HL-60 (cell line): ENCODE results near the gene BTBD19.

Experiments used
- DNase-seq, 2 experiments: peaks; one replicate each; pipeline ENCODE4 v3.0.0-alpha.2; 2010 to 2020; ENCODE audit warnings: low read depth in 1 of 2, low spot score in 1 of 2
- H3K27ac ChIP-seq: fragments of 250-450 bp; sonication (Bioruptor Pico); replicated peaks from 2 replicates; pipeline ENCODE4 v1.5.1; 2020; ENCODE audit warnings: mild to moderate bottlenecking, moderate library complexity
- H3K27me3 ChIP-seq: fragments of 250-450 bp; sonication (Bioruptor Pico); 2 replicates; pipeline ENCODE4 v1.5.1; 2021; ENCODE audit warnings: mild to moderate bottlenecking, moderate library complexity; ENCODE audit not compliant: insufficient read depth, poor library complexity, severe bottlenecking
- H3K4me3 ChIP-seq: replicated peaks from 2 replicates; pipeline ENCODE4 v1.5.1; 2011; ENCODE audit warnings: mild to moderate bottlenecking, control low read depth, low read length; ENCODE audit not compliant: insufficient read depth
- GABPA ChIP-seq: IDR thresholded peaks from 2 replicates; pipeline ENCODE4 v1.6.1; 2012; ENCODE audit warnings: low read depth
- POLR2AphosphoS5 ChIP-seq: IDR thresholded peaks from 2 replicates; pipeline ENCODE4 v1.6.1; 2012; ENCODE audit warnings: low read depth
- SPI1 ChIP-seq: IDR thresholded peaks from 2 replicates; pipeline ENCODE4 v1.6.1; 2012; ENCODE audit warnings: low read depth, mild to moderate bottlenecking, borderline replicate concordance
- TF ChIP-seq, protein P1 (sequence below): IDR thresholded peaks from 2 replicates; pipeline ENCODE4 v1.6.1; 2012; ENCODE audit warnings: low read depth; ENCODE audit not compliant: insufficient replicate concordance
- TF ChIP-seq, protein P2 (sequence below): IDR thresholded peaks from one replicate; pipeline ENCODE4 v1.5.1; 2011; ENCODE audit warnings: low read length, control low read depth, inconsistent platforms; ENCODE audit not compliant: insufficient read depth

BTBD19 gene

DNA sequence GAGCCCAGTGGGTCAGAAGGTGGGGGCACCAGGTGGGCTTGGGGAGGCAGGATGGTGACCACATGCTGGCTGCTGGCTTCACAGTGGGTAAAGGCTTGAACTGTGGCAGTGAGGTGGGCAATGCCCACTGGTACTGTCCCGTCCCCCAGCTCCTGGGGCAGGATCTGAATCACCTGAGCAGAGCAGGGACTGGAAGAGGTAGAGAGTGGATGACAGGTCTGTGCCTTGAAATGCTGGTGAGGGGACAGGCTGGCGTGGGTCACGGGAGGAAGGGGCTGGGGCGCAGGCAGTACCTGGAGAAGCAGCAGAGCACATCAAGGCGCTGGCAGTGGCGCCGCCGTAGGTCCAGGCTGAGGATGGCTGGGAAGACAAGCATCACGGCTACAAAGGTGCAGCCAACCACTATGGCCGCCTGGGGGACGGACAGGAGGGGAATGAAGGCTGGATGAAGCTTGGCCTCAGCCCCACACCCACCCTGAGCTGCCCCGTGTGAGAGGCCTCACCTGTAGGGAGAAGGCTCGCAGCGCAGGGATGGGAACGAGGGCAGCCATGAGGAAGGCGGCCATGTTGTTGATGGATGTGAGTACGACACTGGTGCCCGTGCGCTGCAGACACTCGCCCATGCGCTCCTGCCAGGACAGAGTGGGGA is 19.8 kb downstream of the BTBD19 start:
- H3K27me3 ChIP-seq, result no peaks in the 10 kb centered on the region
- no peak overlapping the region for H3K27ac ChIP-seq
- no peak overlapping the region for H3K4me3 ChIP-seq
- TF ChIP-seq GABPA, result no peak
- DNase-seq, result no peak

DNA sequence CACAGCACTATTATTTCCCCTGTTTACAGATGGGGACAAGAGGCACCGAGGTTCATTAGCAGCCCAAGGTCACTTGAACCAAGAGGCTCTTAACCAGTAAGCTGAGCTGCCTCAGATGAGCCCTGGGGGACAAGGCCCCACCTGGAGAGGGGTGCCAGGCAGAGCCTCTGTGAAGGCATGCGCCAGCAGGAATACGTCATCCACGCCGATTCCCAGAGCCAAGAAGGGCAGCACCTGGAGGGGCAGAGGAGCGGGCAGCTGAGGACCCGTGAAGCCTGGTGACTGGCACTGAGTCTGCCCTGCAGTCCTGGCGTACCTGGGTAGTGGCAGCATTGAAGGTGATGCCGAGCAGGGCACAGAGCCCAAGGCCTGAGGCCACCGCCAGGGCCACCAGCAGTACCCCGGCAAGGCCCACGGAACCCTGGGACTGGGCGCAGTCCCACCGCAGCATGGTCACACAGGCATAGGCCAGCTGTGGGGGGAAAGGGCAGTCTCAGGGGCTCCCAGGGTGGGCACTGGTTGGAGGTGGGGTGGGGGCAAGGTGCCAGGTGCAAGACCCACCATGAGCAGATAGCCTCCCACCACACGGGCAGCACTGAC is 20.6 kb downstream of the BTBD19 start:
- Histone ChIP-seq H3K27me3 (no peaks in the 10 kb centered on the region), H3K4me3 (no peak overlapping the region), H3K27ac (peak overlapping the region; percentile 76)
- TF ChIP-seq, protein P1, sequence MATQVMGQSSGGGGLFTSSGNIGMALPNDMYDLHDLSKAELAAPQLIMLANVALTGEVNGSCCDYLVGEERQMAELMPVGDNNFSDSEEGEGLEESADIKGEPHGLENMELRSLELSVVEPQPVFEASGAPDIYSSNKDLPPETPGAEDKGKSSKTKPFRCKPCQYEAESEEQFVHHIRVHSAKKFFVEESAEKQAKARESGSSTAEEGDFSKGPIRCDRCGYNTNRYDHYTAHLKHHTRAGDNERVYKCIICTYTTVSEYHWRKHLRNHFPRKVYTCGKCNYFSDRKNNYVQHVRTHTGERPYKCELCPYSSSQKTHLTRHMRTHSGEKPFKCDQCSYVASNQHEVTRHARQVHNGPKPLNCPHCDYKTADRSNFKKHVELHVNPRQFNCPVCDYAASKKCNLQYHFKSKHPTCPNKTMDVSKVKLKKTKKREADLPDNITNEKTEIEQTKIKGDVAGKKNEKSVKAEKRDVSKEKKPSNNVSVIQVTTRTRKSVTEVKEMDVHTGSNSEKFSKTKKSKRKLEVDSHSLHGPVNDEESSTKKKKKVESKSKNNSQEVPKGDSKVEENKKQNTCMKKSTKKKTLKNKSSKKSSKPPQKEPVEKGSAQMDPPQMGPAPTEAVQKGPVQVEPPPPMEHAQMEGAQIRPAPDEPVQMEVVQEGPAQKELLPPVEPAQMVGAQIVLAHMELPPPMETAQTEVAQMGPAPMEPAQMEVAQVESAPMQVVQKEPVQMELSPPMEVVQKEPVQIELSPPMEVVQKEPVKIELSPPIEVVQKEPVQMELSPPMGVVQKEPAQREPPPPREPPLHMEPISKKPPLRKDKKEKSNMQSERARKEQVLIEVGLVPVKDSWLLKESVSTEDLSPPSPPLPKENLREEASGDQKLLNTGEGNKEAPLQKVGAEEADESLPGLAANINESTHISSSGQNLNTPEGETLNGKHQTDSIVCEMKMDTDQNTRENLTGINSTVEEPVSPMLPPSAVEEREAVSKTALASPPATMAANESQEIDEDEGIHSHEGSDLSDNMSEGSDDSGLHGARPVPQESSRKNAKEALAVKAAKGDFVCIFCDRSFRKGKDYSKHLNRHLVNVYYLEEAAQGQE, result no peak
- no peak for TF ChIP-seq GABPA
- no peak for TF ChIP-seq POLR2AphosphoS5
- no peak for DNase-seq

DNA sequence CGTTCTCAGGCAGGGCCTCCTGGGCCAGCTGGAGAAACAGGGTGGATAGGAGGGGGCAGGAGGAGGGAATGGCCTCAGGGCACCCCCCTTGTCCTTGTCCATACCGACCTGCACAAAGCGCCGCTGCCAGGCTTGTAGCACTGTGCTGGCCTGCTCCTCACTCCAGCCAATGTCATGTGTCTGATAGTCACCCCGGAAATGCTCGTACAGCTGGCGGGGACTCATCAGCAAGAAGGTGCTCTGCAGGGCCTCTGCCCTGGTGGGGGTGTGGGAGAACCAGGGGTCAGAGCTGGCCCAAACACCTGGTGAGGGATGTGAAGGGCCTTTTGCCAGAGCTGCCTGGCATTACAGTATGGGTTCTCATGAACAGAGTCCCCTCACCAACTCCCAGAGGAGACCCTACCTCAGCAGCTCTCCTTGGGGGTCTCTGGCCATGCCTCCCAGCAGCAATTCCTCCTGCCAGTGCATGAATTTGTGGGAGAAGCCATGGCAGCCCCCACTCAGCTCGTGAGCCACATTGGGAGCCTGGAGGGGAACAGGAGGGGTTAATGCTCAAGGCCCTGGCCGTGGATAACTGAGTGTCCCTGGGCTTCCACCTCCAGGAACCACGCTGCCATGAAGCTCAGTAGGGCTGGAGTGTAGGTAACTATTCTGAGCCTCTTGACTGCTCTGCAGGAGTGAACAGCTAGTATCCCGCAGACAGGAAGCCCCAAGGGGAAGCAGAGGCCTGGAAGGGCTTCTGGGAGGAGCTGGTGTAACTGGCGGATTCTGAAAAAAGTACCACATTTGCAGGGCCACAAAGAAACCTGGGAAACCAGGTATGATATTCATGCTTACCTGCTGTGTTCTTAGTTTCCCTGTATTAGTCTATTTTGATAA is 21.4 kb downstream of the BTBD19 start:
- peak; percentile 30; the same call in 1 of the 2 replicates for TF ChIP-seq POLR2AphosphoS5
- TF ChIP-seq, protein P1, result no peak
- peak in 1 of 2 experiments; percentile 64 for DNase-seq
- Histone ChIP-seq H3K4me3 (no peak overlapping the region), H3K27me3 (no peaks in the 10 kb centered on the region), H3K27ac (peak overlapping the region; percentile 76)

DNA sequence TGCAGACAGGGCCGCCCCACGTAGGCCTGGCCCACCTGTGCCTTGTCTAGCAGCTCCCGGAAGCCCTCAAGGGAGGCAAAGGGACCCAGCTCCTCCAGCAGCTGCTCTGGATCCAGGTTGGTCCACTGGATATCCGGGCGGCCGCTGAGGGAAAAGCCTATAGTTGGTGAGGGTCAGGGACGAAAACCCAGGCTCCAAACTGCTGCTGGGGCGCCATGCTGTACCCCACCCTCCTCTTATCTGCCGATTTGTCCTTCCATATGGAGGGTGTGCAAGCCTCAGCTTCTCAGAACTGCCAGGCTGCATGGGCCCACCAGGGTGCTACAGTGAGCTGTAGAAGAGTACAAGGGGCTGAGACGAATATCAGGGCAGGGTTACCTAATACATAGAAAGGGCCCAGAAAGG is 22.6 kb downstream of the BTBD19 start:
- H3K27me3 ChIP-seq, result no peaks in the 10 kb centered on the region
- DNase-seq, result no peak
- TF ChIP-seq, protein P2, sequence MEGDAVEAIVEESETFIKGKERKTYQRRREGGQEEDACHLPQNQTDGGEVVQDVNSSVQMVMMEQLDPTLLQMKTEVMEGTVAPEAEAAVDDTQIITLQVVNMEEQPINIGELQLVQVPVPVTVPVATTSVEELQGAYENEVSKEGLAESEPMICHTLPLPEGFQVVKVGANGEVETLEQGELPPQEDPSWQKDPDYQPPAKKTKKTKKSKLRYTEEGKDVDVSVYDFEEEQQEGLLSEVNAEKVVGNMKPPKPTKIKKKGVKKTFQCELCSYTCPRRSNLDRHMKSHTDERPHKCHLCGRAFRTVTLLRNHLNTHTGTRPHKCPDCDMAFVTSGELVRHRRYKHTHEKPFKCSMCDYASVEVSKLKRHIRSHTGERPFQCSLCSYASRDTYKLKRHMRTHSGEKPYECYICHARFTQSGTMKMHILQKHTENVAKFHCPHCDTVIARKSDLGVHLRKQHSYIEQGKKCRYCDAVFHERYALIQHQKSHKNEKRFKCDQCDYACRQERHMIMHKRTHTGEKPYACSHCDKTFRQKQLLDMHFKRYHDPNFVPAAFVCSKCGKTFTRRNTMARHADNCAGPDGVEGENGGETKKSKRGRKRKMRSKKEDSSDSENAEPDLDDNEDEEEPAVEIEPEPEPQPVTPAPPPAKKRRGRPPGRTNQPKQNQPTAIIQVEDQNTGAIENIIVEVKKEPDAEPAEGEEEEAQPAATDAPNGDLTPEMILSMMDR, result no peak
- TF ChIP-seq, protein P1, result no peak
- TF ChIP-seq GABPA (no peak), POLR2AphosphoS5 (no peak), SPI1 (no peak)
- peak overlapping the region; percentile 76 for H3K27ac ChIP-seq
- no peak overlapping the region for H3K4me3 ChIP-seq
